Ishikawa (cell line): ENCODE results near the gene ZCCHC7.

Experiments used
- CEBPB ChIP-seq: IDR thresholded peaks from 2 replicates; pipeline ENCODE4 v1.6.1; 2012
- EGR1 ChIP-seq: IDR thresholded peaks from 2 replicates; pipeline ENCODE4 v1.6.1; 2012
- EP300 ChIP-seq: IDR thresholded peaks from 2 replicates; pipeline ENCODE4 v1.6.1; 2012; ENCODE audit warnings: borderline replicate concordance
- NFIC ChIP-seq: IDR thresholded peaks from 2 replicates; pipeline ENCODE4 v1.6.1; 2012
- RAD21 ChIP-seq: IDR thresholded peaks from 2 replicates; pipeline ENCODE4 v1.6.1; 2012; ENCODE audit warnings: low read depth
- REST ChIP-seq: IDR thresholded peaks from 2 replicates; pipeline ENCODE4 v1.6.1; 2012; ENCODE audit warnings: low read depth, mild to moderate bottlenecking
- TAF1 ChIP-seq: IDR thresholded peaks from 2 replicates; pipeline ENCODE4 v1.6.1; 2012; ENCODE audit warnings: low read depth, mild to moderate bottlenecking
- TCF12 ChIP-seq: IDR thresholded peaks from 2 replicates; pipeline ENCODE4 v1.6.1; 2012; ENCODE audit warnings: low read depth
- TEAD4 ChIP-seq: IDR thresholded peaks from 2 replicates; pipeline ENCODE4 v1.6.1; 2012
- YY1 ChIP-seq: IDR thresholded peaks from 2 replicates; pipeline ENCODE4 v1.6.1; 2012; ENCODE audit warnings: low read depth
- TF ChIP-seq, protein P1 (sequence below): IDR thresholded peaks from 2 replicates; pipeline ENCODE4 v1.6.1; 2012

DNA sequence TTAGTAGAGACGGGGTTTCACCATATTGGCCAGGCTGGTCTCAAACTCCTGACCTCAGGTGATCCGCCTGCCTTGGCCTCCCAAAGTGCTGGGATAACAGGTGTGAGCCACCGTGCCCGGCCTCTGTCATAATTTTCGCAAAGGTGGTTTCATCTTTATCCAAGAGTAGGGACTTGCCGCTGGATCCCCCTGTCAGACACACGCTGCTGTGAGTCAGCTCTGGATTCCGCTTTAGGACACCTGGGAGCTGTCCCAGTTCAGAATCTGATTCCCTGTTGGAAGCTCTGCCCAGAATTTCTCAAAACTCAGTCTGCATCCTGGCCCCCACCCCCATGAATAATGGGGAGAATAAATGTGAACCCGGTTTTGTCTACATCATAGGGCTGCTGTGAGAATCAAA lies 284.2 kb downstream of the ZCCHC7 start:
- no peak for TF ChIP-seq REST
- no peak for TF ChIP-seq EP300
- TF ChIP-seq, protein P1, sequence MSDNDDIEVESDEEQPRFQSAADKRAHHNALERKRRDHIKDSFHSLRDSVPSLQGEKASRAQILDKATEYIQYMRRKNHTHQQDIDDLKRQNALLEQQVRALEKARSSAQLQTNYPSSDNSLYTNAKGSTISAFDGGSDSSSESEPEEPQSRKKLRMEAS, result no peak
- no peak for TF ChIP-seq TCF12
- TF ChIP-seq CEBPB, result no peak
- TF ChIP-seq NFIC, result no peak
- no peak for TF ChIP-seq RAD21
- no peak for TF ChIP-seq EGR1
- no peak for TF ChIP-seq TEAD4
- no peak for TF ChIP-seq TAF1
- no peak for TF ChIP-seq YY1
